Measurements from ENCODE around the gene KIAA0040. TPM values are rescaled to one million over a fixed set of nuclear protein-coding genes. Genes with fewer than 3 reads are reported as not detected.
A peak's percentile ranks its signal among the peaks of the same experiment; 100 is the strongest.

The KIAA0040 gene
- total and polyA plus RNA-seq, 8 donors = 17.6 to 42.9 (median 21.9) TPM

DNA sequence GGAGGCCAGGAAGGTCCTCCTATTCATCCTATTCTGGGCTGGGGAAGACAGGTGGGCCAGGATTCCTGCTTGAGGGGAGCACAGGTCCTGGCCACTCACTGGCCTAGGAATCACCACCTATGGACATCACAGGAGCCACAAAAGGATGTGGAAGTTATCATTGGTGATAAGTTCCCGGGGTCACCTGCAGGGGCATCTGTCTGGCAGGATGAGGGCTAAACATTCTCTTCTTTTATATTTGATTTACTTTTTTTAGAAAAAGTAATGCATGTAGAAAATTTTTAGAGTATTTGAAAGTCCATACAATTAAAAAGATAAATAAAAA lies 33.2 kb upstream of the KIAA0040 start:
- no peak for DNase-seq
- Histone ChIP-seq H3K4me3 (no peak overlapping the region), H3K36me3 (no peaks in the 10 kb centered on the region), H3K27ac (no peak overlapping the region), H3K27me3 (no peaks in the 10 kb centered on the region), H3K9me3 (no peaks in the 10 kb centered on the region), H3K4me1 (peaks cover 0 to 8% of the 10 kb centered on the region in 2 donors)
- ATAC-seq = no peak
- intact Hi-C loops (cut with DNase I) = no loop called here
- TF ChIP-seq CTCF (IDR thresholded peaks at IDR 0.05) = no peak

DNA sequence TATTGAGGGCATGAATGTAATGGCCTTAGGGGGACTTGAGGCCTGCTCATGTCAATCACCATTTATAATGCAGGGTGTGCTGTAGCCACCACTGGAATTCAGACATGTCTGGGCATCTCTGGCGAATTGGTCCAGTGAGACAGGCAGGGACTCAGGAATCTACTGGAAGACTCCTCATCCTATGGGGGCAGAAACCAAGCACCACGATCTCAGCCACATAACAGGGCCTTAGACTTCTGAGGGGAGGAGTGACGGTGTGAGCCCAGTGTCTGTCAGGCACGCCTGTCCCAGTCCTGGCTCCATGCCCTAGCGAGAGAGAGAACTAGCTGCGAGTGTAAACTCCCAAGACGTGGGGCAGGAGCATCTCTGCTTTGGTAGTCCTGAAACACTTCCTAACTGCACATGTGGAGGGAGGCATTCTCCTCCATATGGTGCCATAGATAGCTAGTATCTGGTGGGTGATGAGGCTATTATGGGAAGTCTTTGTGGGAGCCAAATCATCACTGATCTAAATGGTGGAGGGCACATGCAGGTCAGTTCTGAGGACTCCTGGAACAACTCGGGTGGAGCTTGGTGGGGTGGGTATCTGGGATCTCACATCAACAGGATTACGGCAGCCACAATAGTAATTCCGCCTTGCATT lies 29.8 kb upstream of the KIAA0040 start:
- ATAC-seq = no peak
- intact Hi-C loops (cut with DNase I) = loop anchor here in 1 of 2 donors (5.0 kb wide), 1 partner anchor 65 kb away; no protein-coding TSS in a partner anchor
- no peak overlapping the region for H3K27ac ChIP-seq

DNA sequence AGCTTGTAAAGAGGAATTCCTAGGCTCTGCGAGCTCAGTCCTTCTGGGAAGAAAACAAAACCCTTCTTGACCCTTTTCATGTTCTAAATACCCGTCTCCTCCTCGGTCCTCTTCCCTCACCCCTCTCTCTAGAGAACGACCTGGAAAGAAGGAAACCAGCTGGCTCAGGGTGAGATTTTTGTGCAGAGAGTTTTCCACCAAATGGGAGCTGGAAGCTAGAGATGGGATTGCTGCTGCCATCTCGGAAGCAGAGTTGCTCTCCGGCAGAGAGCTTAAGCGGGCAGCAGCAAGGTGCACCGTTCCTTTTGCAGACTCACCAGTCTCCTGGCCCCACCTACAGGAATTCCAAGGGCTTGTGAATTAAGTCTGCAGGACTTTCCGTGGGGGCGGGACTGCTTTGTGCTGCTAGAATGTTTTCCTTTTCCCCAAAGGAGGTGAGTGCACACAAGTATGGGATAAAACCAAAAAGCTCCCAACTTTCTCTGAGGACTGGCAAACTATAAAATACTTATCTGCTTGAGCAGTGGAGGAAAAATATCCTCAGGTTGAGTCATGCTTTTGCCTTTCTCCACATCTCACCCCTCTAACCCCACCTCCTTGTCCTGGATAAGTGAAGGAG lies 29.1 kb upstream of the KIAA0040 start:
- TF ChIP-seq CTCF (IDR thresholded peaks at IDR 0.05) = no peak
- Histone ChIP-seq H3K4me3 (no peak overlapping the region), H3K27ac (peak overlapping the region in 1 of 2 donors; percentile 50), H3K9me3 (no peaks in the 10 kb centered on the region), H3K27me3 (no peaks in the 10 kb centered on the region), H3K36me3 (no peaks in the 10 kb centered on the region), H3K4me1 (peaks cover 8 to 11% of the 10 kb centered on the region in 2 donors)
- DNase-seq (peak in 2 of 4 donors; percentile 32 to 44), ATAC-seq (peak; percentile 94)
- intact Hi-C loops (cut with DNase I) = loop anchor here in 1 of 2 donors (5.0 kb wide), 1 partner anchor 64 kb away; no protein-coding TSS in a partner anchor

More for the DNA sequence above, 29.8 kb upstream of the KIAA0040 start:
- DNase-seq = no peak
- peaks cover 8 to 11% of the 10 kb centered on the region in 2 donors for H3K4me1 ChIP-seq
- no peak overlapping the region for H3K4me3 ChIP-seq
- no peak for TF ChIP-seq CTCF (IDR thresholded peaks at IDR 0.05)
- no peaks in the 10 kb centered on the region for H3K27me3 ChIP-seq
- no peaks in the 10 kb centered on the region for H3K36me3 ChIP-seq
- no peaks in the 10 kb centered on the region for H3K9me3 ChIP-seq

DNA sequence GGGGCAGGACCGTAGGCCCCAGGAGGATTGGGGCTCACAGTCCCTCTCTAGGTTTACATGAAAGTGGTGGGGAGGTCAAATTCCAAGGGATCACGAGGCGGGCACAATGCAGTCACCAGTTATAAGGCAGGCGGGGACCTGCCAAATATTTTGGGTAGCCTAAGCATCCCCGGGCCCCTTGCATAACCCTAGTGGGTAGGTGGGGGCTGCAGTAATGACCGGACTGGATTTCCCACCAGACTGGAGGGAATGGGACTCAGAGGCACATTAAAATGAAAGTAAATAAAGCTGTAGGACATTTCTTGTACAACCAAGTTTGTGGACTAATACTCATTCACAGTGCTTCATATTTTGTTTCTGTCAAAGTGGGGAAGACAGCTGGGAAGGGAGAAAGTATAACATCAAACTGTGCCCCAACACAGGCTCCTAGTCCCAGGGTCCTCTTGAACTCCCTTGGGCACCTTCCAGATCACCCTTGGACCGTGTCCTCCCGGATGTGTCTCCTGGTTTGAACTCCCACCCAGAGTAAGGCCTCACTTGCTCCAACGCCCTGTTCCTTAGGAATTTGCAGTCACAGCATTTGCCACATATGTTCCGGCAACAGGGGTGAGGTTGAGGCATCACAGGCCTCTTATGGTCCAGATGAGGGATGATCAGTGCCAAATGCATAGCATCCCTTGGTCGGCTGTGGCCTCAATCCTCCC lies 28.4 kb upstream of the KIAA0040 start:
- no peak for TF ChIP-seq CTCF (IDR thresholded peaks at IDR 0.05)
- Histone ChIP-seq H3K27ac (peak overlapping the region in 1 of 2 donors; percentile 50), H3K36me3 (no peaks in the 10 kb centered on the region), H3K9me3 (no peaks in the 10 kb centered on the region), H3K4me3 (no peak overlapping the region), H3K27me3 (no peaks in the 10 kb centered on the region), H3K4me1 (peaks cover 8 to 11% of the 10 kb centered on the region in 2 donors)
- peak; percentile 33 for ATAC-seq
- DNase-seq = peak in 2 of 4 donors; percentile 30 to 41
- intact Hi-C loops (cut with DNase I) = loop anchor here in 1 of 2 donors (5.0 kb wide), 1 partner anchor 64 kb away; no protein-coding TSS in a partner anchor

- no peak for TF ChIP-seq CTCF (IDR thresholded peaks at IDR 0.05)
- H3K9me3 ChIP-seq = no peaks in the 10 kb centered on the region
- no peak for DNase-seq
- H3K4me3 ChIP-seq = no peak overlapping the region
- no peaks in the 10 kb centered on the region for H3K36me3 ChIP-seq
- H3K27ac ChIP-seq = no peak overlapping the region
- H3K4me1 ChIP-seq = peaks cover 8 to 11% of the 10 kb centered on the region in 2 donors
- intact Hi-C loops (cut with DNase I) = loop anchor here in 1 of 2 donors (5.0 kb wide), 1 partner anchor 62 kb away; no protein-coding TSS in a partner anchor
- H3K27me3 ChIP-seq = no peaks in the 10 kb centered on the region
- no peak for ATAC-seq
These were observed 27.2 kb upstream of the KIAA0040 start for GRCh38 chr1:175219774-175220173.

Measured in left lung (tissue), 10 donors.